GM23248 (cell line): ENCODE results near the gene YKT6.

Experiments
- EZH2 ChIP-seq: fragments of 200-600 bp; sonication (generic); IDR thresholded peaks from 2 replicates; pipeline ENCODE4 v1.6.1; 2018; ENCODE audit warnings: antibody characterized with exemption, mild to moderate bottlenecking; ENCODE audit not compliant: insufficient read depth, poor library complexity, severe bottlenecking
- EZH2phosphoT487 ChIP-seq: fragments of 200-600 bp; sonication (generic); IDR thresholded peaks from 2 replicates; pipeline ENCODE4 v1.6.1; 2018; ENCODE audit warnings: antibody characterized with exemption, moderate library complexity, mild to moderate bottlenecking, low read depth; ENCODE audit not compliant: insufficient read depth

GRCh38 chr7:44213877-44214388 lies 13.2 kb downstream of the YKT6 start:
- TF ChIP-seq EZH2 (no peak), EZH2phosphoT487 (no peak)
